Measurements from ENCODE around the gene RGP1.

The RGP1 gene

DNA sequence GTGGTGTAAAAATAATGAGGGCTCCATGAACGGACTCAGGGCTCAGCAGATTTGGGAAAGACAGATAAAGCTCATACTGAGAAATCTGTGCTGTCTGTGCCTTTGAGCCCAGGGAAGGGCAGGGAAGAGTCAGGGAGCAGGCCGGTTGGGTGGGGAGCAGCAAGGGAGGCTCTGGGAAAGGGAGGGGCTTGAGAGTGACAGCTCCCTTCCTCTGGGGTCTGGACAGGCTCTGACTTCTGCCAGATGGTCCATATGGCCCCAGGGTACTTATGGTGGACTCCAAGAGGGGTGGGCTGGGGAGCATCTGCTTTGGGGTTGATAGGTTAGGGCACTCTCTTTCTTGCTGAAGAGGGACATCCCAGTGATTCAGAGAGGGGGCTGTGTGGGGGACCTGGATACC, 44.4 kb downstream of the RGP1 start:
- no peaks in the 10 kb centered on the region for H4K20me1 ChIP-seq (ENCODE audit: insufficient read depth, low read length)
- H3K4me2 ChIP-seq (ENCODE audit: low read depth, low read length) = no peak overlapping the region
- no peaks in the 10 kb centered on the region for H3K9me3 ChIP-seq (replicated peaks; ENCODE audit: insufficient read depth, low read length)
- H3K79me2 ChIP-seq (ENCODE audit: low read length) = no peaks in the 10 kb centered on the region
- H3K27me3 ChIP-seq (replicated peaks; ENCODE audit: insufficient read depth, low read length) = peaks cover 5% of the 10 kb centered on the region; the same call in 1 of the 2 replicates
- no peaks in the 10 kb centered on the region for H3K9me2 ChIP-seq (replicated peaks; ENCODE audit: insufficient read depth, low read length)
- DNase-seq = no peak
- H3F3A ChIP-seq (ENCODE audit: insufficient read depth, low read length) = peaks cover 16% of the 10 kb centered on the region
- peaks cover 27% of the 10 kb centered on the region for H3K4me1 ChIP-seq (ENCODE audit: low read length)
- H3K36me3 ChIP-seq (replicated peaks; ENCODE audit: insufficient read depth, low read length) = no peaks in the 10 kb centered on the region
- H3K27ac ChIP-seq (ENCODE audit: low read length) = no peak overlapping the region
- no peak for TF ChIP-seq EZH2phosphoT487 (IDR thresholded peaks at IDR 0.05; ENCODE audit: low read length)
- TF ChIP-seq, protein P1, sequence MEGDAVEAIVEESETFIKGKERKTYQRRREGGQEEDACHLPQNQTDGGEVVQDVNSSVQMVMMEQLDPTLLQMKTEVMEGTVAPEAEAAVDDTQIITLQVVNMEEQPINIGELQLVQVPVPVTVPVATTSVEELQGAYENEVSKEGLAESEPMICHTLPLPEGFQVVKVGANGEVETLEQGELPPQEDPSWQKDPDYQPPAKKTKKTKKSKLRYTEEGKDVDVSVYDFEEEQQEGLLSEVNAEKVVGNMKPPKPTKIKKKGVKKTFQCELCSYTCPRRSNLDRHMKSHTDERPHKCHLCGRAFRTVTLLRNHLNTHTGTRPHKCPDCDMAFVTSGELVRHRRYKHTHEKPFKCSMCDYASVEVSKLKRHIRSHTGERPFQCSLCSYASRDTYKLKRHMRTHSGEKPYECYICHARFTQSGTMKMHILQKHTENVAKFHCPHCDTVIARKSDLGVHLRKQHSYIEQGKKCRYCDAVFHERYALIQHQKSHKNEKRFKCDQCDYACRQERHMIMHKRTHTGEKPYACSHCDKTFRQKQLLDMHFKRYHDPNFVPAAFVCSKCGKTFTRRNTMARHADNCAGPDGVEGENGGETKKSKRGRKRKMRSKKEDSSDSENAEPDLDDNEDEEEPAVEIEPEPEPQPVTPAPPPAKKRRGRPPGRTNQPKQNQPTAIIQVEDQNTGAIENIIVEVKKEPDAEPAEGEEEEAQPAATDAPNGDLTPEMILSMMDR (IDR thresholded peaks at IDR 0.05; ENCODE audit: low read length) = no peak
- no peak for TF ChIP-seq EZH2 (optimal IDR thresholded peaks at IDR 0.05; ENCODE audit: low read depth, low read length)
- no peak overlapping the region for H3K4me3 ChIP-seq (ENCODE audit: low read length)
- H3K9ac ChIP-seq (ENCODE audit: low read length) = no peak overlapping the region
- no peak overlapping the region for H2AFZ ChIP-seq (ENCODE audit: low read length)

DNA sequence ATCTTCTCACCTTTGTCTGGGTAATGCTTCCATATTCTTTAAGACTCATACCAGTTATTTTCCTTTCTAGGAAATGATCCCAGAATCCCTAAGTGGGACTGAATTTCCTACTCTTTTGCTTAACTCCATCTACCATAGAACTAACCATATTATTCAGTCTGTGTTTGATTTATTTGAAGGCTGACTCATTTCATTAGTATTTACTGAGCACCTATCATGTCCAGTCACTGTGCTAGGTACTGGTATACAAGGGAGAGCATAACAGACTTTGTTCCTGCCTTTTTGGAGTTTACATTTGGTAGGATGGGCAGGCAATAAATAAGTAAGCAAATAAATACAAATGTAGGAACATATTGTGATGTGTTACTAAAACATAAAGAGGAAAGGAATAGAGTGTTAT, 46.6 kb downstream of the RGP1 start:
- H3K27ac ChIP-seq (ENCODE audit: low read length) = no peak overlapping the region

DNA sequence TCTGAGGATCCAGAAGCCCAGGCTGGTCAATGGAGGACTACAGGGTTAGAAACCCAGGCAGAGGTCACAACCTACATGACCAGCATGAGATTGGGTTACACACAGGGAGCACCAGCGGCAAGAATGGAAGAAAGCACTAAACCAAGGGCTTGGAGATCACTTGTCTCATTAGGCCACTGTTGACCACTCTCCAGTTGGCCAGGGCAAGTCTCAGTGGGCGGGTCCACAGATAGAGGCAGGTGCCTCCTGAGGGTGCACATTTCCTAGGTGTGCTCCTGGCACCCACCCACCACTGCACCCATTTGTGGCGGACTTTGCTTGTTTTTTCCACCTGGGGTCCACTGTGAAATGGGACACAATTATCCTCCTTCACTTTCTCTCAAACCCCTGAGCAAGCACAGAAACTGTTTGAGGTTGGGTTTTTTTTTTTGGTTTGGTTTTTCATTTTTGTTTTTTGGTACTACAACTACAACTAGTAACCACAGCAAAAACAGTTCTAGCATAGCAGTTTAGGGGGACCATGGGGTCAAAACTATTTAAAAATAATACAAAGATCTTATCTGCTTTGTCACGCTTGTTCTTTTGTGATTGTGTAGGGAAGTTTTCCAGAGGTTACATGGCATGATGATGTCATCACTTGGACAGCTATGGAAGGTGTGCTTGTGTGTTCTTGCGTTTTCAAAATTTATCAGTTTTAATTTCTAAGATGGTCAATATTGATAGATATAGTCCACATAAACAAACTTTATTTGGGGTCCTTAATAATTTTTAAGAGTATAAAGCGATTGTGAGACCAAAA, 48.4 kb downstream of the RGP1 start:
- TF ChIP-seq, protein P1 (IDR thresholded peaks at IDR 0.05; ENCODE audit: low read length) = no peak
- TF ChIP-seq EZH2 (optimal IDR thresholded peaks at IDR 0.05; ENCODE audit: low read depth, low read length) = no peak
- no peak for TF ChIP-seq EZH2phosphoT487 (IDR thresholded peaks at IDR 0.05; ENCODE audit: low read length)
- H3K9me3 ChIP-seq (replicated peaks; ENCODE audit: insufficient read depth, low read length) = no peaks in the 10 kb centered on the region
- no peaks in the 10 kb centered on the region for H3K36me3 ChIP-seq (replicated peaks; ENCODE audit: insufficient read depth, low read length)
- H3K9ac ChIP-seq (ENCODE audit: low read length) = no peak overlapping the region
- H3K27me3 ChIP-seq (replicated peaks; ENCODE audit: insufficient read depth, low read length) = peaks cover 5% of the 10 kb centered on the region; the same call in 1 of the 2 replicates
- H4K20me1 ChIP-seq (ENCODE audit: insufficient read depth, low read length) = no peaks in the 10 kb centered on the region
- peak; percentile 37 for DNase-seq
- peaks cover 23% of the 10 kb centered on the region for H3K4me1 ChIP-seq (ENCODE audit: low read length)
- H3K4me3 ChIP-seq (ENCODE audit: low read length) = no peak overlapping the region
- H3K9me2 ChIP-seq (replicated peaks; ENCODE audit: insufficient read depth, low read length) = no peaks in the 10 kb centered on the region
- peak overlapping the region; percentile 9; the same call in 1 of the 2 replicates for H3K4me2 ChIP-seq (ENCODE audit: low read depth, low read length)
- 0 out of 2 replicates have a peak, but pooled peaks cover 5% of the 10 kb centered on the region for H3F3A ChIP-seq (ENCODE audit: insufficient read depth, low read length)
- no peaks in the 10 kb centered on the region for H3K79me2 ChIP-seq (ENCODE audit: low read length)
- no peak overlapping the region for H2AFZ ChIP-seq (ENCODE audit: low read length)
- no peak overlapping the region for H3K27ac ChIP-seq (ENCODE audit: low read length)

More for the DNA sequence above, 46.6 kb downstream of the RGP1 start:
- H3K9ac ChIP-seq (ENCODE audit: low read length) = no peak overlapping the region
- no peak overlapping the region for H3K4me3 ChIP-seq (ENCODE audit: low read length)
- H3K9me2 ChIP-seq (replicated peaks; ENCODE audit: insufficient read depth, low read length) = no peaks in the 10 kb centered on the region
- DNase-seq = no peak
- H3F3A ChIP-seq (ENCODE audit: insufficient read depth, low read length) = 0 out of 2 replicates have a peak, but pooled peaks cover 5% of the 10 kb centered on the region
- no peaks in the 10 kb centered on the region for H4K20me1 ChIP-seq (ENCODE audit: insufficient read depth, low read length)
- no peak overlapping the region for H2AFZ ChIP-seq (ENCODE audit: low read length)
- H3K9me3 ChIP-seq (replicated peaks; ENCODE audit: insufficient read depth, low read length) = no peaks in the 10 kb centered on the region
- H3K4me2 ChIP-seq (ENCODE audit: low read depth, low read length) = no peak overlapping the region
- peaks cover 23% of the 10 kb centered on the region for H3K4me1 ChIP-seq (ENCODE audit: low read length)
- H3K27me3 ChIP-seq (replicated peaks; ENCODE audit: insufficient read depth, low read length) = peaks cover 5% of the 10 kb centered on the region; the same call in 1 of the 2 replicates
- no peaks in the 10 kb centered on the region for H3K79me2 ChIP-seq (ENCODE audit: low read length)
- no peaks in the 10 kb centered on the region for H3K36me3 ChIP-seq (replicated peaks; ENCODE audit: insufficient read depth, low read length)
- no peak for TF ChIP-seq EZH2 (optimal IDR thresholded peaks at IDR 0.05; ENCODE audit: low read depth, low read length)
- TF ChIP-seq, protein P1 (IDR thresholded peaks at IDR 0.05; ENCODE audit: low read length) = no peak
- TF ChIP-seq EZH2phosphoT487 (IDR thresholded peaks at IDR 0.05; ENCODE audit: low read length) = no peak
